ENCODE results near the gene CXCL8. TPM values are rescaled to one million over a fixed set of nuclear protein-coding genes. Genes with fewer than 3 reads are reported as not detected.
"Not testable (repeated sequence)": the region's sequence is repeated elsewhere in the genome, so short reads cannot be mapped to it uniquely, and the experiment has no call there.

Gene CXCL8
- total RNA-seq, 1 donor from 2014 or later, result 0.27 TPM

DNA sequence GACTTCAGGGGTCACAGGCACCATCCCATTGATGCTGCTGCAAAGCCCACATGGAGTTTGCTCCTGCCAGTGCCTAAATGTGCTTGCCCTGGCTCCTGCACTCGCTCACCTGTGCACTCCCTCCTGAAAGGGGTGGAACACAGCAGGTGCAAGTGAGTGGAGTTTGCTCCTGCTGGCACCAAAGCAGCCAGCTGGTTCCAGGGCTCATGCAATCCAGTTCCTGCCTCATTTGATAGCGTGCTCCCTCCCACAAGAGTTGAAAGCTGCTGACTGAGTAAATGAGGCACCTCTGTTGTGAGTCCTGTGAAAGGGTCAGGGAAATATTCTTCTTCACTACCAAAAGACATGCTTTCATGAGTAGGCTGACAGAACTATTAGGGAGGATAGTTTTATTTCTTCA lies 30.5 kb downstream of the CXCL8 start:
- Mint-ChIP-seq H3K9me3 (ENCODE audit: low read depth) (no peaks in the 10 kb centered on the region), H3K4me3 (ENCODE audit: unreplicated experiment) (no peak overlapping the region), H3K4me1 (ENCODE audit: low read depth) (peaks cover 7% of the 10 kb centered on the region), H3K27me3 (ENCODE audit: low read depth) (peaks cover 21% of the 10 kb centered on the region), H3K36me3 (ENCODE audit: low read depth) (no peaks in the 10 kb centered on the region), H3K27ac (ENCODE audit: unreplicated experiment) (no peak overlapping the region)
- TF ChIP-seq, protein P1, sequence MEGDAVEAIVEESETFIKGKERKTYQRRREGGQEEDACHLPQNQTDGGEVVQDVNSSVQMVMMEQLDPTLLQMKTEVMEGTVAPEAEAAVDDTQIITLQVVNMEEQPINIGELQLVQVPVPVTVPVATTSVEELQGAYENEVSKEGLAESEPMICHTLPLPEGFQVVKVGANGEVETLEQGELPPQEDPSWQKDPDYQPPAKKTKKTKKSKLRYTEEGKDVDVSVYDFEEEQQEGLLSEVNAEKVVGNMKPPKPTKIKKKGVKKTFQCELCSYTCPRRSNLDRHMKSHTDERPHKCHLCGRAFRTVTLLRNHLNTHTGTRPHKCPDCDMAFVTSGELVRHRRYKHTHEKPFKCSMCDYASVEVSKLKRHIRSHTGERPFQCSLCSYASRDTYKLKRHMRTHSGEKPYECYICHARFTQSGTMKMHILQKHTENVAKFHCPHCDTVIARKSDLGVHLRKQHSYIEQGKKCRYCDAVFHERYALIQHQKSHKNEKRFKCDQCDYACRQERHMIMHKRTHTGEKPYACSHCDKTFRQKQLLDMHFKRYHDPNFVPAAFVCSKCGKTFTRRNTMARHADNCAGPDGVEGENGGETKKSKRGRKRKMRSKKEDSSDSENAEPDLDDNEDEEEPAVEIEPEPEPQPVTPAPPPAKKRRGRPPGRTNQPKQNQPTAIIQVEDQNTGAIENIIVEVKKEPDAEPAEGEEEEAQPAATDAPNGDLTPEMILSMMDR (IDR thresholded peaks at IDR 0.05), result no peak
- no peak for DNase-seq (ENCODE audit: low spot score)

DNA sequence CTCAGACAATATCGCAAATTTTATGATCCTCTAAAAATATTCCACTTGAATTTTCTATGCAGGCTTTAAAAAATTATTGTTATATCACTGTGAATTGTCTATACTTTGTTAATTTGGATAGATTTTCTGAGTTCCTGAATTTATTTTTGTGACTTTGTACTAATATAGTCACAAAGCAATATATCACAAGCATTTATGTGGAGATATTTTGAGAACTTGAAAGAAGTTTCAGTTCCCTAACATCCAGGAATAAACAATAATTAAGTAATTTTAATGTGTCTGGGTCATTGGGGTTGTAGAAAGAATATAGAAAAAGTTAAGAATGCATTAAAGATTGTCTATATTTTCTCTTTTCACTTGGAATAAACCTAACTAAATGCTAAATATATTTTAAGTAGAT lies 32.0 kb downstream of the CXCL8 start:
- no peak for DNase-seq (ENCODE audit: low spot score)
- Mint-ChIP-seq H3K4me3 (ENCODE audit: unreplicated experiment) (no peak overlapping the region), H3K4me1 (ENCODE audit: low read depth) (peaks cover 18% of the 10 kb centered on the region), H3K27me3 (ENCODE audit: low read depth) (peaks cover 21% of the 10 kb centered on the region), H3K27ac (ENCODE audit: unreplicated experiment) (no peak overlapping the region), H3K36me3 (ENCODE audit: low read depth) (no peaks in the 10 kb centered on the region), H3K9me3 (ENCODE audit: low read depth) (no peaks in the 10 kb centered on the region)
- TF ChIP-seq, protein P1 (IDR thresholded peaks at IDR 0.05), result no peak

DNA sequence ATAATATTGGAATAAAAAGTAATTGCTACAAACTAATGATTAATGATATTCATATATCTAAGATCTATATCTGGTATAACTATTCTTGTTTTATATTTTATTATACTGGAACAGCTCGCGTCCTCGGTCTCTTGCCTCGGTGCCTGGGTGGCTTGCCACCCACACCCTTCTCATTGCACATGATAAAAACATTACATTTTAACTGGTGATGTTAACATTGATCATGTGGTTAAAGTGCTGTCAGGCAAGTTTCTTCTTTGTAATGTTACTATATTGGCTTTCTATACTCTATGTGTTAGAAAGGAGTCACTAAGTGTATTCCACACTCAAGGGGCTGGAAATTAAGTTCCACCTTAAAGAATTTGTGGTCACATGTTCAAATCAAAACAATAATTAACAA lies 34.0 kb downstream of the CXCL8 start:
- Mint-ChIP-seq H3K4me1 (ENCODE audit: low read depth) (peaks cover 26% of the 10 kb centered on the region), H3K27me3 (ENCODE audit: low read depth) (peaks cover 15% of the 10 kb centered on the region)
- H3K36me3 Mint-ChIP-seq (ENCODE audit: low read depth); H3K4me3 Mint-ChIP-seq (ENCODE audit: unreplicated experiment); H3K27ac Mint-ChIP-seq (ENCODE audit: unreplicated experiment); DNase-seq (ENCODE audit: low spot score); H3K9me3 Mint-ChIP-seq (ENCODE audit: low read depth): not testable (repeated sequence)

DNA sequence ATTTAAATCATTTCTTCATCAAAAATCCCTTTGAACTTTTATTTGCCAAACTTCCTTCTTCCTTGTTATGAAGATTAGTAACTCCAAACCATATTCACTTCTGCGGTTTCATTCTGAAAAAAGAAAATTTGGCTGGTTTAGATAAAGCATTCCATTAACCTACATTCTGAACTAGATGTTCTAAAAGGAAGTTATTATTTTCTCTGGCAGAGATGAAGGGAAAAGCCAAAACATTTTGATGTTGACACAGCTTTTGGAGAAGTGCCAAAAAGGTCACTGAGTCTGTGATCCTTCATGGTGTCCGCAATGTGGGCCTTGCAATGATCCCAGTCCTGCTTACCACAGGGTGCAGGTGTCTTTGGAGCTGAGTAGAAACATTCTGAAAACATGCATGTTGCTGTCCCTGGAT lies 36.0 kb downstream of the CXCL8 start:
- TF ChIP-seq, protein P1 (IDR thresholded peaks at IDR 0.05), result no peak

DNA sequence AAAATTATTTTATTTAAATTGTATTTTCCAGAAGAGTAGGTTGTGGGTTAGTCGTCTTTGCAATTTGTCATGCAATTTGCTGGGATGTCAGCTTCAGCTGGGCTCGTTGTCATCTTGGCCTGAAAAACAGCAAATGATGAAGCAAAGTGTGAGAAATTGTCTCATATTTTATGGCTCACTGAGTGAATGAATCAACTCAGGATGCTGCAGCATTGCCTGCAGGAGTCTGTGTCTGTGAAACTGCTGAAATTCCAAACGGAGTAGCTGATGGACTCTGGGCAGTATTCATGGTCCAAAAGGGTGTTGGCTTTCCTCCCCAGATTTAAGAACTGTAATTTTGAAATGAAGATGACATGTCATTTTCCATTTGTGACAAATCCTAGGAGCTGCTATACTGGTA lies 37.2 kb downstream of the CXCL8 start:
- Mint-ChIP-seq H3K27ac (ENCODE audit: unreplicated experiment) (no peak overlapping the region), H3K4me3 (ENCODE audit: unreplicated experiment) (no peak overlapping the region), H3K4me1 (ENCODE audit: low read depth) (peaks cover 26% of the 10 kb centered on the region), H3K9me3 (ENCODE audit: low read depth) (no peaks in the 10 kb centered on the region), H3K36me3 (ENCODE audit: low read depth) (no peaks in the 10 kb centered on the region), H3K27me3 (ENCODE audit: low read depth) (peaks cover 10% of the 10 kb centered on the region)
- TF ChIP-seq, protein P1 (IDR thresholded peaks at IDR 0.05), result no peak
- DNase-seq (ENCODE audit: low spot score), result no peak

More for the DNA sequence above, 36.0 kb downstream of the CXCL8 start:
- Mint-ChIP-seq H3K4me1 (ENCODE audit: low read depth) (peaks cover 26% of the 10 kb centered on the region), H3K9me3 (ENCODE audit: low read depth) (no peaks in the 10 kb centered on the region), H3K4me3 (ENCODE audit: unreplicated experiment) (no peak overlapping the region), H3K36me3 (ENCODE audit: low read depth) (no peaks in the 10 kb centered on the region), H3K27ac (ENCODE audit: unreplicated experiment) (peak overlapping the region; percentile 22), H3K27me3 (ENCODE audit: low read depth) (peaks cover 5% of the 10 kb centered on the region)
- DNase-seq (ENCODE audit: low spot score), result no peak

DNA sequence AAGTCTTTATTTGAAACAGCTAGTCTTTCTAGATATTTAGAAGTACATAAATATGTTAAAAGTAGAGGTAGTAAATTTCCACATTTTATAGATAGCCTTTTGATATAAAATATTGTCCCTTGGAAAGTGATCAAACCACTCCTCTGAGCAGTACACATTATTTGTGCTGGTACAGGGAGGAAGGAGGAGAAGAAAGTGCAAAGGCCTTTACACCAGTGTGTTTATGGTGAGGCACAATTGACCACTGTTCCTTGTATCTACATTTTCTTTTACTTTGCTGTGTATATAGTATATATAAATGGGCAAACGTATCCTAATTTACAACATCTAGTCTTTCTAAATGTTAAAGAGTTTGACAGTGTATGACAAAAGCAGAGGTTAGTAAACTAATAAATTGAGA lies 39.9 kb downstream of the CXCL8 start:
- no peaks in the 10 kb centered on the region for H3K9me3 Mint-ChIP-seq (ENCODE audit: low read depth)
- H3K4me1 Mint-ChIP-seq (ENCODE audit: low read depth), result peaks cover 25% of the 10 kb centered on the region
- peaks cover 15% of the 10 kb centered on the region for H3K27me3 Mint-ChIP-seq (ENCODE audit: low read depth)
- no peak for DNase-seq (ENCODE audit: low spot score)
- no peak overlapping the region for H3K27ac Mint-ChIP-seq (ENCODE audit: unreplicated experiment)
- no peak overlapping the region for H3K4me3 Mint-ChIP-seq (ENCODE audit: unreplicated experiment)
- TF ChIP-seq, protein P1 (IDR thresholded peaks at IDR 0.05), result no peak
- H3K36me3 Mint-ChIP-seq (ENCODE audit: low read depth), result no peaks in the 10 kb centered on the region

Measured in chondrocyte (in vitro differentiated cells).